RWPE1 (cell line): ENCODE measurements around the gene ASCL2.

Experiments used
- CTCF ChIA-PET: fragments of 350-600 bp; sonication (Branson Sonifier 250); formaldehyde crosslinking; extraction: SDS; loops from one replicate; lab custom pipeline; 2021; lab: Yijun Ruan, JAX
- POLR2A ChIA-PET: fragments of 400-600 bp; formaldehyde crosslinking; extraction: SDS; loops from one replicate; lab custom pipeline; 2020; ENCODE audit warnings: antibody characterized with exemption; ENCODE audit not compliant: low non-redundant PET; lab: Yijun Ruan, JAX
- DNase-seq: peaks from one replicate; pipeline ENCODE4 v3.0.0; 2012; ENCODE audit warnings: low spot score
- H3K27ac ChIP-seq: fragments of 450-650 bp; 2 replicates; pipeline ENCODE4 v1.5.1; 2017
- TF ChIP-seq, protein P1 (sequence below): fragments of 450-650 bp; conservative IDR thresholded peaks from 2 replicates; pipeline ENCODE4 v1.5.1; 2017; ENCODE audit warnings: low read depth, mild to moderate bottlenecking

The ASCL2 gene

DNA sequence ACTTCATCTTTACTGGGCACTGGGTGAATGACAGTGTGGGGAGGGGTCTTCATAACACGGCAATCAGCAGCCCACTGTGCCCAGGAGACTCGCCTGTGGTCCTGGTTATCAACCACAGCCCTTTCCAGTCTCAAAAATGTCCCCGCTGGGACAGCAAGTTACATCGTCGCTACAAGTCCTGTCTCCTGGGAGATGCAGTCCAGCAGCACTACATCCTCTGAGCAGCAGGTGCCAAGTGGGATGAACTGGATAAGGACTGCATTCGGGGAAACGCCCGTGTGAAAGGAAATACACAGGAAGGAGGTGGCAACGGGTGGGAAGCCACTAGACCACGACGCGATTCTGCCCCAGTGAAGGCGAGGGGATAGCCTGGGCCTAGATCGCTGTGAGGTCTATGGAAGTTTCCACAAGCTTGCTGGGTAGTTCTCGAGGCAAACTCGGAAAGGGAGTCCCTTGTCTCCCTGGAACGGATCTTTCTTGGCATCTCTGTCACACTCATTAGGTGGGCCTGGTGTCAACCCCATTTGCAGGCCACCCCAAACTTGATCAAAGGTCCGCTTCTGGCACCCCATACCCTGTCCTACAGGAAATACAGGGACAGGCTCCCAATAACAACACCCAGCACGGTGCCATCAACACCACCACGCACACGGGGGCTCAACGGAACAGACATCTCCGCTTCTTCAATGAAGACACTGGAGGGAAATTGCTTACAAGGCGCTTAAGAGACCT lies 4.4 kb downstream of the ASCL2 start:
- ChIA-PET CTCF (no interaction called here), POLR2A (no interaction called here)
- DNase-seq, result no peak
- TF ChIP-seq, protein P1, sequence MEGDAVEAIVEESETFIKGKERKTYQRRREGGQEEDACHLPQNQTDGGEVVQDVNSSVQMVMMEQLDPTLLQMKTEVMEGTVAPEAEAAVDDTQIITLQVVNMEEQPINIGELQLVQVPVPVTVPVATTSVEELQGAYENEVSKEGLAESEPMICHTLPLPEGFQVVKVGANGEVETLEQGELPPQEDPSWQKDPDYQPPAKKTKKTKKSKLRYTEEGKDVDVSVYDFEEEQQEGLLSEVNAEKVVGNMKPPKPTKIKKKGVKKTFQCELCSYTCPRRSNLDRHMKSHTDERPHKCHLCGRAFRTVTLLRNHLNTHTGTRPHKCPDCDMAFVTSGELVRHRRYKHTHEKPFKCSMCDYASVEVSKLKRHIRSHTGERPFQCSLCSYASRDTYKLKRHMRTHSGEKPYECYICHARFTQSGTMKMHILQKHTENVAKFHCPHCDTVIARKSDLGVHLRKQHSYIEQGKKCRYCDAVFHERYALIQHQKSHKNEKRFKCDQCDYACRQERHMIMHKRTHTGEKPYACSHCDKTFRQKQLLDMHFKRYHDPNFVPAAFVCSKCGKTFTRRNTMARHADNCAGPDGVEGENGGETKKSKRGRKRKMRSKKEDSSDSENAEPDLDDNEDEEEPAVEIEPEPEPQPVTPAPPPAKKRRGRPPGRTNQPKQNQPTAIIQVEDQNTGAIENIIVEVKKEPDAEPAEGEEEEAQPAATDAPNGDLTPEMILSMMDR, result no peak
- H3K27ac ChIP-seq, result peak overlapping the region; percentile 27

DNA sequence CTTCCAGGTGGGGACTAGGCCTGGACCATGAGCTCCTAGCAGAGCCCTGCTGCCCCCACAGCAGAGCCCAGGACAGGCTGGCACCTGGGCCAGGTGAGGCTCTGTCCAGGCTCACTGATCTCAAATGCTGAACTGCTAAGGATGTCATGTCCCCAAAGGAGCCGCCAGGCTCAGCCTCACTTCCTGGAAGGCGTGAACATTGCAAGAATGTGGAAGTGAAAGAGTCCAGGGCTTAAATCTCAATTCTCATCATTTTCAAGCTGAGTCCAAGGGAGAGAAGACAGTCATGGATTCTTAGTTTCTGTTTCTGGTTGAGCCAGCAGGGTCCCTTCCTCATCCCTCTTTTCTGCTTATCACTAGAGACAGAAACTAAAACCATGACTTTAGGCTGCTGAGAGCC lies 5.0 kb downstream of the ASCL2 start:
- H3K27ac ChIP-seq, result peak overlapping the region; percentile 27
- ChIA-PET CTCF (no interaction called here), POLR2A (no interaction called here)
- no peak for DNase-seq
- TF ChIP-seq, protein P1, result no peak

DNA sequence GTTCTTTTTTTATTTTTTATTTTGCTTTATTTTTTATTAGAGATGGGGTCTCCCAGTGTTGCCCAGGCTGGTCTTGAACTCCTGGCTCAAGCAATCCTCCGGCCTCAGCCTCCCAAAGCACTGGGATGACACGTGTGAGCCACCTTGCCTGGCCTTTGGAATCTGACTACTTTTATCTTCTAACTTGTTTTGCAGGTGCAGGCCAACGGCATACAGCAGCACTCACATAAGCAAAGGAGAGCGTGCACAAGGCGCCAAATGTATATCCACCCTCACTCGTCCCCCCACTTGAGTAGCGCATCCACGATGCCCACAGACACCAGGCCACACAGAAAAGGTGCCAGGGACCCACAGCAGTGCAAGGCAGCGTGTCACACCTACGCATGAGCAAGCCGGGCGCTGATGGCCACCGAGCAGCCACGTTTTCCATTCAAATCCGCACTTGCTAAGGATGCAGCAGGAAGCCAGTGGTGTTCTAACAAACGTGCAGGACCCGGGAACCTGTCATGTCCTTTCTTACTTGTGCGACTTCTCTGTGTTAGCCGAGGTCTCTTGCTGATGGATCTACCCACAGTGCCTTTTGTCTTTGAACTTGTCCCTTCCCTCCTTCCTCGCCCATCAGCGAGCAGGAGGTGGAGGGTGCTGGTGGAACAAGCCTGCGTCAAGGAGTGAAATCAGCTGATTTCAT lies 5.9 kb downstream of the ASCL2 start:
- DNase-seq, result no peak
- TF ChIP-seq, protein P1, result no peak
- POLR2A ChIA-PET, result no interaction called here
- H3K27ac ChIP-seq, result no peak overlapping the region
- CTCF ChIA-PET, result no interaction called here

DNA sequence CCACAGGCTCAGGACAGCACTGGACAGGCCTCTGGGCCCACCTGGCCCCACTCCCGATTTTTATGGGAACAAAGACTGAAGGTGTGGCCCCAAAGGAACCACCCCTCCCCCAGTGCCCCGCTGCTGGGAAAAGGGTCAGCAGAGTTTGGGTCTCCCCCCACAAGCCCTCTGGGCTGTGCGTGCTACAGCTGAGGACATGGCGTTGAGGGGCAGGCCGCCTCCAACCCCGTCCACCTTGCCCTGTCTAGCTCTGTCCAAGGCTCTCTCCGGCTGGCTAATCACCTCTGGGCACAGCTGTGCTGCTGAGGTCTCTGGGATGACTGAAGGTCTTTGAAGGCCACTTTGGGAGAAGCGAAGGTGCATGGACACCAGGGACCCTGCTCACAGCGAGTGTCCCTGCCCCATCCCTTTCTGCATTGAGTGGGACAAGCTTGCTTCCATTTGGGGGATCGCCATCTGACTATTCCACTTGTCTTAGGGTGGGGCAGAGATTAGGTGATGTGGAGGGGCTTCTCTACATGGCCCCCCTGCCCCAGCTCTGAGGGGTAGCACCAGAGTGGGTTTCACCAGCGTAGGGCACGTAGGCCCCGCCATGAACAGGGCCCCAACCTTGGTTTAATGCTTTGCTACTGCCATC lies 6.5 kb downstream of the ASCL2 start:
- TF ChIP-seq, protein P1, result no peak
- ChIA-PET POLR2A (no interaction called here), CTCF (interaction anchor here (0.8 kb wide), 1 partner anchor 36 kb away, joined by 3 read pairs; no protein-coding TSS in a partner anchor)
- H3K27ac ChIP-seq, result no peak overlapping the region
- DNase-seq, result no peak

DNA sequence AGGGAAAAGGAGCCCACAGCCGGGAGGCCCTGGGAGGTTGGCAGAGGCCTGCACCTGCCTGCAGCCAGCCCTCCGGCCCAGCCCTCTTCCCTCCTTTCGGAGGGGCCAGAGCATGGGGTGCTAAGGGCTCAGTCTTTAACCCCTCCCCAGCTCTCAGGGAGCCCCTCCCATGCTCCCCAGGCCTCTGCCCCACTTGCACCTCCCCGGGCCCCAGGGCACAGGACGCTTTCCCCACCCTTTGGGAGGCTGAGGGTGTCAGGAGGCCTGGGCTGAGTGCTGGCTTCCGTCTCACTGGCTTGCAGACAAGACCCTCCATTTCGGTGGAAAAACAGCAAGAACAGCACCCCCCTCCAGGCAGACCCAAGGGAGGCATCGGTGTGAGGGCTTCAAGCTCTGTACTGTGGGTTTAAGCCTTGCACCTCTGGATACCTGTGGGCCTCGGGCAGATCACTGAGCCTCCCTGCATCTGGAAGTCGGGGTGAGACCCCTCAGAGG lies 7.3 kb downstream of the ASCL2 start:
- TF ChIP-seq, protein P1, result no peak
- CTCF ChIA-PET, result interaction anchor here (0.8 kb wide), 1 partner anchor 36 kb away, joined by 3 read pairs; no protein-coding TSS in a partner anchor
- POLR2A ChIA-PET, result no interaction called here

DNA sequence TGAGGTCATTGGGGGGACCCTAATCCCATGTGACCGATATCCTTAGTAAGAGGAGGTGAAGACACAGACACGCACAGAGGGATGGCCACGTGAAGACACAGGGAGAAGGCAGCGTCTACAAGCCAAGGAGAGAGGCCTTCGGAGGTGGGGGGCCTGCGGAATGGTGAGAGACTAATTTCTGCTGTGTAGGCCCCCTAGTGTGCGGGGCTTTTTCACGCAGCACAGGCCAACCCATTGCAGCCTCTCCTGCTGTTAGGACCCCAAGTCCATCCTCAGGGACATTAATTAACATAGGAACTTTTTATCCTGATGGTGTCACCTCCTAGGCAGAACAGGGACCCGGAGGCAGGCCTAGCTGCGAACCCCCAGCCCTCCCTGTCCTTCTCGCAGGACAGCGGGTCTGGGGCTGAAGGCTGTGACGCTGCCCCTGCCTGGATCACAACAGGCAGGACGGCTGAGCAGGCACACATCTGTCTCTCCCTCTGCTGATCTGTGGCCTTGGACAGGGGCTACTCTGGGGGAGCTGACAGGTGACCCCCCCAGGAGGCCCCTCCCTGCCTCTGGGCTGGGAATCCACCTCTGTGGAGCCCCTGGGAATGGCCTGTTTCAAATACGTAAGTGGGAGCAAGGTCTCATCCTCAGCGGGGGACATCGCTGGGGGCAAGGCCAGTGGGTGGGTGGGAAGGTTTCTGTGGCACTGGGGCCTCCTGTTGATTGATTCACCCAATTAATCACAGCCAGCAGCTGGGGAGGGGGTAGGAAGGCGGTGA lies 7.9 kb downstream of the ASCL2 start:
- ChIA-PET POLR2A (no interaction called here), CTCF (no interaction called here)
- DNase-seq, result no peak
- TF ChIP-seq, protein P1, result no peak
- H3K27ac ChIP-seq, result no peak overlapping the region

More for the DNA sequence above, 7.3 kb downstream of the ASCL2 start:
- no peak for DNase-seq
- H3K27ac ChIP-seq, result no peak overlapping the region
